Fibroblast of peridontal ligament (primary cell): ENCODE results near the gene NEDD4L.

Experiments
- DNase-seq: peaks from one replicate; pipeline ENCODE4 v3.0.0-alpha.2; 2010; ENCODE audit errors: extremely low read depth

NEDD4L gene

DNA sequence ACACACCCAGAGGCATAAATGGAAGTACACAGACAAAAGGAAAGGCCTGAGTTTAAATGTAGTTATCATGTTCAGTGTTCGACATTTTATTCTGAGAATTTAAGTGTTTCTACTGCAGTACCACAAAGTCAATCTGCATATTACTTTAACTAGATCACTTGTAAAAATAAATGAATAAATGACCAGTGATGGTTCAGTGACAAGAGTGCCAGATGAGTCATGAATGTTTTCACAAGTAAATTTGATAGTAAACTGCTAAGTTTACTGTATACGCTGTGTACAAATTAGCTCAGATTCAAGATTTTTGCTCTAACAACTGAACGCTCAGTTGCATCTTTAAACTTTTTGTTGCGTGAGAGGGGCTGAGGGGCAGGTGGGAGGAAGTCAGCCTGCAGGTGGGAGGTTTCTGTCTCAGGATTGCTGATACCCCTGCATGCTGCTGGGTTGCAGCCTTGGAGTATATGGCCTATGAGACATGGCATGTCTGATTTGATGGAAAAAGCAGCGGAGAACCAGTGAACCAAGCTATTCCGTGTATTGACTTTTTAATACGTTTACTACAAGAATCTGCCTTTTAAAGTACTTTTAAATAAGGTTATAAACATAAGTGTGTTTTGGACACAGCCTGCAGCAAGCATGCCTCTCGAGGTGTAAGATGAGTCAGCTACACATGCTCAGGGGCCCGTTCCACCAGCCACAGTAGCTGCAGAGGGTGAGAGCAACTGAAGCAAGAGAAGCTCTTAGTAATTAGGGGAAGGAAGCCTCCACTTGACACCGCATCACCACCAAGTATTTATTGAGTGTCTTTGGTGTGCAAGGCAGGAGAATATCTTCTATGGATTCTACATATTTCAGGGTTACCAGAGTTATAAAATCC, 245.1 kb downstream of the NEDD4L start:
- no peak for DNase-seq

DNA sequence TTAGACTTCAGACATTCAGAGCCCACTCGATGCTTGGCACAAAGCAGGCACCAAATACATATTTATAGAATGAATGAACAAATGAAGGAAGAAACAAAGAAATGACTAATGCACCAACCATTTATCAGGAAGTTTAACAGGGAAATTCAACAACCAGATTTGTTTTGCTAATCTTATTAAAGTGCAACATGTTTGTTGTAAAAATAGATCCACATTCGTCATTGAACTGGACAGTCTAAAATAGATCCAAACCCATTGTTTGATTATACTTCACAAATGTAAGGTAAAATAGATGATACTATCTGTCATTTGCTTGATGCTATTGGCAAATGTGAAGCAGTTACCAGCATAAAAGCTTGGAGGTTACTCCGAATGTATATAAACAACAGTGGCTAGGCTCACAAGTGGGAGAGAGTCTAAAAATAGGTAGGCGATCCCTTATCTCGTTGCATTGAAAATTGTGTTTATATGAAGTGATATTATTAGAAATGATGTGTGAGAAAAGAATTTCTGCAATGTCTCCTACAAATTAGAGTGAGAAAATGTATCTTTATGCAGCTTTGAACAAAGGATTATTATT, 246.2 kb downstream of the NEDD4L start:
- no peak for DNase-seq

DNA sequence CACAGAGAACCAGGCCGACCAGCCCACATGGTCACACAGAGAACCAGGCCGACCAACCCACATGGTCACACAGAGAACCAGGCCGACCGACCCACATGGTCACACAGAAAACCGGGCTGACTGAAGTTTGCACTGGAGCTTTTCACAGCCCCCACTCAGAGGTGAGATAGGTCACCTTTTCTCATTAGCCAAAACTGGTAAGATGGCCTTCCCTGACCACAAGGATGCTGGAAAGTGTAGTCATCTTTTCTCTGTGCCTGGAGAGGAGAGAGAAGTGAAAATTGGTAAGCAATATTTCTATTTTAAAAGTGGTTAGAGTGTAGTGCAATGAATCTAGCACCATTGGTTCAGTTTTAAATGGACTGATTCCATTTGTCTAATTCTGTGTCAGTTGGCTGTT, 247.1 kb downstream of the NEDD4L start:
- DNase-seq, result no peak

DNA sequence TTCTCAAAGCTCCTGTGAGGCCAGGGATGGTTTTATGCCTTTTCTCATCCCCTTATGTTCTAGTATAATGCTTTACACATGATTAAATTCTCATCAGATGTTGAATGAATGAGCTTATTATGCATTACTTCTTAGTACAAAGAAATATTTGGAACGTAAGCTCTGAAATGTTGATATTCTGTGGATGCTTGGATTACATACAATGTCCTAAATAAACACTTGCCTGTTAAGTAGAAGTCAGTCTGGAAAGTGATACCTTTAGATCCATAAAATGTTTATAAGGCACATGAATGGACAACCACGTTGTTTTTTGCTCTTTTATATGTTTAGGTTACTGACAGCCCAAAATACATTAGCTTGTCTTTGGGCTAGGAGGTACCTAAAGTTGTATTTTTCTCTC, 248.6 kb downstream of the NEDD4L start:
- no peak for DNase-seq

DNA sequence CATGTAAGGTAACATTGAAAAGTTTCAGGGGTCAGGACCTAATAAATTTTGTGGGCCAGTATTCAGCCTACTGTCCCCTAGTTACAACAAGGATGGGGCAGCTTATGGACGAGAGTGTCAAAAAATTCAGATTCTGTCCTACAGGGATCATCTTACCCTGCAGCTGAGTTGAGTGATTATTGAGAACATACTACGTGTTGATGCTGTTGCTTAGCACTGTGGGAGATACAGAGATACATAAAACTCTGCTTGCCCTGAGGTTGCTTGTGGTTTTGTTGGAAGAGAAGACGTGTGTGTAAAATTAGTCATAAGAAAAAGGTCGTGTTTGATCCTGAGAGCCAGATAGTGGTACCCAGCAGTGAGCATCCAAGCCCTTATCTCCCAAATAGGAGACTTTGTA, 253.2 kb downstream of the NEDD4L start:
- DNase-seq, result peak; percentile 28

DNA sequence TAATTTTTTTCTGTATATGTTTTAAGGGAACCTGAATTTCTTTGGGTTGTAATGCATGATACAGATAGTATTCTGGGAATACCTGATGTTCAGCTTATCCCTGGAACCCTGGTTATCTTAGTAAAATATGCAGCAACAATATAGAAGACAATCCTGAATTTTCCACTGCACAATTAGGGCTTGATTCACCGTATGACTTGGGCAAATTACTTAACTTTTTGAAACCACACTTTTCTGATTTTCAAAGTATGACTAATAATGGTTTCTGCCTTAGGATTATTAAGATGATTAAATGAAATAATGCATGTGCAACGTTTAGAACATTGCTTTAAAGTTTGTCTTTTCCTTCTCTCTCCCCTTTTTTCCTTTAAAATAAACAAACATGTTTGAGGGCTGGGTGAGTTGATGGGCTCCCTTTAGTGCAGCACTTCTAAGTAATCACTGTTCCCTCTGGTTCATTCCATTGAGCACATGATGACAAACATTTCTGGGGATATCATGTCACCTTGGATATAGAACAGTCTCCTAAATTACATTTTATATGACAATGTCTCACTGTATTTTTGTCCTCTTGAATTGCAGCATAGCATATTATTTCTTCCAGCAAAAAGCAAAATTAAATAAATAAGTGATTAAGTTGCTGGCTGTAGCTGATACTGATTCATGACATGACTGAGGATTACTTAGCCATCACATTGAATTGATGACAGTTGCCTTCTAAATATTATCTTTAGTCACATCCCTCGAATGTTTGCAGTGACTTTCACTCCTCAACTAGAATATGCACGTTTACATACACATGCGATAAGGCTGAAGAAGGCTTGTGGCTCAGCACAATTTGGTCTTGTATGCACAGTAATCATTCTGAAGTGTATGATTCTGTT, 254.5 kb downstream of the NEDD4L start:
- no peak for DNase-seq

DNA sequence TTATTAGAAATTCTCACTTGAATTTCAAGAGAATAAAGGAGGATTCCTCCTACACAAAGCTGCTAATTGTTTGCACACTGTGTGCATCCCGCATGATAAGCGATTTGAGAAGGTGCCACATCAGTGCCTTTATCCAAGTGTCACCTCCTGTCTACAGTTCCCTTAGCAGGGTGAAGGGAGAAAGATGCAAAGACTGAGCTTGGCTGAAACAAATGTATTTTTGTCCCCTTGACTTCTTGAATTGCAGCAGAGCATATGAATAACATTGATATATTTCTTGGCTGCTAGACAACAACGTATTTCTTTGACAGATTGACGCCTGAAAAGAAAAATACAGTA, 255.1 kb downstream of the NEDD4L start:
- no peak for DNase-seq

DNA sequence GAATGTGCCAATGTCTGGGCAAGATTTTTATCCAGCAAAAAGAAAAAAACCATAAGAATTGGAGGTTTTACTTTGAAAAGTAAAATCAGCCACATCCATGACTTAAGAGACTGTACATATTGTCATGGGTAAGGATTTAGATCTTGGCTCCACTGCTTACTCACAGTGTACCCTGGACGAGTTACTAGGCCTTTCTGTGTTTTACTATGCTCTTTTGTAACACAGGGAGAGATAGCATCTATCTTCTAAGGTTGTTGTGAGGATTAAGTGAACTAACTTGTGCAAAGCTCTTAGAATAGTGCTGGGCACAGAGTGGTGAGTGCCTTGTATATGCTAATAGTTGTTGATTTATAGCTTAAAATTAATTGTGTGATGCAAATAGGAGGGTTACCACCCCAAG, 255.9 kb downstream of the NEDD4L start:
- no peak for DNase-seq

DNA sequence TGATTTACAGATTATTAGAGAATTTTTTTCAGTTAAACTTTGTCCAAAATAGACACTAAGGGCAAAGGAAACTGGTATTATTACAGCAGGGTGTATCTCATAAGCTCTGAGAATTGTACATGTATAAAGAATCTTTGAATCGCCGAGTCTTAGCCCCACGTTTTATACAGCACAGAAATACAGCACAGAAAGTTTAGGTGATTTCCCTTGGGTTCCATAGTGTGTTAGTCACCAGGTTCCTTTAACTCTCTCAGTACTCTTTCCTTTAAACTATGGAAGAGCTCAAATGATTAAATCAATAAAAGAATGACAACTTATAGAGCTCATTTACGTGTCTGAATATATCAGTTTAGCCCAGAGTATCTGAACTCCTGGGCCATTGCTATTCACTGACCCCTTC, 256.8 kb downstream of the NEDD4L start:
- no peak for DNase-seq

DNA sequence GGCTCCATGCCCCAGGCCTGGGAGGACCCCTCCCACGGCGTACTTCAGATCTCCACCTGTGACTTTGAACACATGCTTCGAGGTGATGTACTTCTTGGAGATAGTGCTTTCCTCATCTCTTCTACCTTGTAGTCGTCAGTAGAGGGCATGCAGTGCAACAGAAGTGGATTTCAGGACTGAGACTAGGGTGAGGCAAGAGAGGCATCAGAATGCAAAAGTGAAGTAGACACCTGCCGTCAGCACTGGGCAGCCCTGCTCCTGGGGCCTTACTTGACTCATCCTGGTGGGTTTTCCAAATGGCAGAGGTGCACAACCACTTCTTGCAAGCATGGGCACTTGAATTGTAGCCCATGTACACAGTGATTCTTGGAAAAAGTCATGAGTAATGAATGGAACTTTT, 258.8 kb downstream of the NEDD4L start:
- DNase-seq, result no peak

DNA sequence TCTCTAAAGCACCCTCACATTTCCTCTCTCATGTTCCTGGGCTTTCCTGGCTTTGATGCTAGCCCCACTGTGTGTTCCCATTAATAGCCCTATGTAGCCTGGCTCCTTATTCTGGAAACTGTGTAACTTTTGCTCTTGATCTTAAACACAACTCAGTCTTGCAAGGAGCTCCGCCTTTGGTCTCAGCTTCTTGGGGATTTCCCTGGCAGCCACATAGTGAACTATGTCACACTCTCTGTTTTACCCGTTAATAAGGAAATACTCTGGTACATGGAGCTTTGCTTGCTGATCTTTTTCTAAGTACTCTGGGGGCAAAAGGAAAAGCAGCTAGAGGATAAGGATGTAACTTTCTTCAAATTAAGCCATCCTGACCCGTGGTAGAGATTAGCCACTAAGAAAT, 259.3 kb downstream of the NEDD4L start:
- DNase-seq, result no peak

DNA sequence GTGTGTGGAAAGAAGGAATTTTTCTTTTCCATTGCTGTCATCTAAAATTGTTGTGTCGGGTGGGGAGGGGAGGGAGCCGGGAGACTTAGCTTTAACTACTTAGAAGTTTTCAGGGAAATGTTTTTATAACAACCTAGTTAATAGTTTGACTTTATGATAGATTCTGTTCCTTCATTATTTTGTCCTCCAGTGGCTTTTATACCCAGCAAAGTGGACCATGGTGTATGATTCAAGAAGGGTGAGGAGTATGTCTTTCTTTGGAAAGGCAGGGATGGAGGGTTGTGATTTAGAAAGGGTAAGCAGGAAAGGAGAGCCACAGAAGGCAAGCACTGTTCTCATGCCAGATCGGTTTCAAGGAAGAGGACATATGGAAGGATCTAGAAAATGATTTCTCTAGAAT, 261.8 kb downstream of the NEDD4L start:
- no peak for DNase-seq

DNA sequence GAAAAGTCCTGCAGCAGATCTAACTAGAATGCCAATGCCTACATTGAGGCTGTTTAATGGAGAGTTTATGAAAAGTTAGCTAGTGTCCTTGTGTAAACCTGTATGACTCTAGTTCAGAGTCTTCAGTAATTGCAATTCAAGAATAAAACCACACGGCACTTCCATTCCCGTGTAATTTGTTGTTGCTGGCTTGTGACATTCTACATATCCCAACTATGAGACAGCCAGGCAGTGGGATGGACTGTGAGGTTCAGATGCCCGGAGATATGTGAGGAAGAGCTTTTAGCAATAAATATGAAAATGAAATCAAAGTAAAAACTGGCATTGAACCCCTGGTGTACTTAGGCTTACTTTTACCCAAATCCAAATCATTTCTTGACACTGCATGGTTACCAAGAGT, 263.4 kb downstream of the NEDD4L start:
- peak; percentile 57 for DNase-seq

DNA sequence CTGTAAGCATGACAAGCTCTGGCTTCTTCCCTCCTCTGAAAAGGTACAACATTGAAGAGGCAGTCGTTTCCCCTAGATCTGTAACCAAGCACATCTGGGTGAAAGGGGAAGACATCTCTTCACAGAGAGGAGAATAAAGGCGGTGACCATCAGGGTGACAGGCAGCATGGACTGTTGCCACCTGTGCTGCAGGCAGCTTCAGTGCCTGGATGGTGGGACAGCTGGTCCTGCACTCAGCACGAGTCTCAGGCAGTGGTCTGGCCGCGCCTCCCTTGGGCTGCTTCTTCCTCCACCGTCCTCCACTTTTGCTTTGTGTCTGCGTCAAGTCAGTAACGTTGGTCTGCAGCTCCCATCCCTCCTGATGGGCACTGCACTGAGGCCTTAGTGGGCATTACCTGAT, 264.4 kb downstream of the NEDD4L start:
- DNase-seq, result no peak

DNA sequence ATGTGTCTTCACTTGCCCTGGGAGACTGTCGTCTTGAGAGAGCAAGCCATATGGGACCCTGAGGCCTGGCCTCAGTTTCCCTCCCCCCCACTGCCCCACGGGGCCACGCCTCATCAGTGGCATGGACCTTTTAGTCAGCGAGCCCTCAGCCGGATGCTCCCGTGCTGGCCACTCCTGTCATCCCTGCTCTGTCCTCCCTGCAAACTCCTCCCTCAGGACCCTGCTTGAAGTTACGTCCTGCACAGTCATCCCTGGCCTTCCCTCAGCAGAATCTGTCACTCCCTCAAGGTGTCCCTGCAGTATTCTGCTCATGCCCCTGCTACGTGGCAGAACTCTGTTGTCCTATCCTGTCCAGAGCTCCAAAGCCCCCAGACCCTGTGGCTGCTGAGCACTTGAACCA, 265.1 kb downstream of the NEDD4L start:
- DNase-seq, result no peak

DNA sequence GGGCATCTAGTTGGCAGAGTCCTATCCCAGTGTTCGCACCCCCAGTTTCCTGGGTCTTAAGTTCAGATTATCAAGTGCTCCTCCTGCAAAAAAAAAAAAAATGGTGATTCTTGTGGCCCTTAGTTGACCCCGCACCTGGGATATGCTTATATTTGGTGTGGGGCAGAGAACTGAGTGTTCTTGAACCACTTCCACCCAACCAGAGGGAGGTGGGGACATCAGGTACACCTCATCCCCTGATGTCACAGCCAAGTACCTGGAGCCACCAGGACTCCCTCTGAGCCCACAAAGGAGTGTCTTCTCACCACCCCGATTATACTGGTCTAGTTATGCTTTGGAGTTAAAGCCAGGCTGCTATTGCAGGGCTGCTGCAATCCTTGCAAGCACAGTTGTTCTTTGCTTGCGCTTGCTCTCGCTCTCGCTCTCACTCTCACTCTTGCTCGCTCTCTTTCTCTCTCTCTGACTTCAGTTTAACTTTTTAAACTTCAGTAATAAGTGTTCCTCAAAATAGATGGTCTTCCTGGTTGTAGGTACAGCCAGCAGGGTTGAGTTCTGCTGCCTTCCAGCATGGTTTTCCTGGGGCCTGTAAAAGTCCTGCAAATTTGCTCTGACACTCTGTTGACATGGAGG, 265.7 kb downstream of the NEDD4L start:
- no peak for DNase-seq

DNA sequence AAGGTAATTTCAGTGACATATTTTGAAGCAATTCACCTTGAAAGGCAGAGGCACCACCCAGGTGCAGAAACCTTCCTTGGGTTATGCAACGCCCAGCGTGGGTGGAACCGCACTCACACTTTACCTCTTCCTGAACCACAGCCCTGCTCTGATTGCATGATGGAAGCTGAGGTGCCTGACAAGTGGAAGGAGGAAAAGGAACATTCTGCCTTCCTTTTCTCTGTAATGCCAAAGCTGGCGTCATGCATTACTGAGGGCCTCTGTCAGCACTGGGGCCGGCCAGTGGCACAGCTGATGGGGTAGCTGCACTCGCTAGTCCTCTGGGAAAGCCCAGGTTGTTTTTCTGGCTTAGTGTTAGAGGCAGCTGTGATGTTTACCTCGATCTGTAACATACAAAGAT, 266.5 kb downstream of the NEDD4L start:
- DNase-seq, result no peak

DNA sequence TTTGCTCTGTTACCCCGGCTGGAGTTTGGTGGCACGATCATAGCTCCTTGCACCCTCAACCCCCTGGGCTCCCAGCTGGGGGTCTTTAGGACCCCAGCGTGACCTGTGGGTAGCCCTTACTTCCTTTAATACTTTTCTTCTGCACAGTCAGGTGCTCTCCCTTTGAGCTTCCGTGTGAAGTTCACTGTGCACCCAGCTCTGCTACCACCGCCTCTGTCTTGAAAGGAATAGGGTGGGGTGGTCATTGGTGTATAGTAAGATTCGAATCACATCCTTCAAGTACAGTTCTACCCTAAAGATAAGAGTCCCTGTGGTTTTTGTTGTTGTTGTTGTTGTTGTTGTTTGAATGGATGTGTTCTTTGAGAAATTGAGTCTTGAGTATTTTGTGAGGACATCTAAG, 267.4 kb downstream of the NEDD4L start:
- DNase-seq, result no peak

DNA sequence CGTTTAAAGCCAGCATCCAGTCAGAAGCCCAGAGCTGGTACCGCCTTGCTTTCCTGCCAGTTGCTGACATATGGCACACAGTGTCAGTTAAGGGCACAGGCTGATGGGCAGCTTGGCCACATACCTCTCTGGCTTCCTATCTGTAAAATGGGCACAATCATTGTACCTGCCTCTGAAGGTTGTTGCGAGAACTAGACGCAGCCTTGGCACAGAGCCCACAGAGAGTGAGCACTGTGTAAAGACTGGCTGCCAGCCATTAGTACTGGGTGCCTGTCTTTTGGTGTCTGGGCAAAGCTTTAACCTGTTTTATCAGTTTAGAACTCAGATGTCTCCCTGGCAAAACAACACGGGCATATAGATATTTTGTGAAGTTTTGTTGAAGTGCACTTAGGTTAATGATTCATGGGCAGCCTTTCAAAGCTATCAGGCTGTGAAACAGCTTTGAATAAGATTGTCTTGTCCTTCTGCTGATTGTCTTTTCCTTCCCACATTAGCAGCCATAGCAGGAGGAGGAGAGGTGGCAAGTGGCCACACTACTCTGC, 269.5 kb downstream of the NEDD4L start:
- DNase-seq, result no peak

DNA sequence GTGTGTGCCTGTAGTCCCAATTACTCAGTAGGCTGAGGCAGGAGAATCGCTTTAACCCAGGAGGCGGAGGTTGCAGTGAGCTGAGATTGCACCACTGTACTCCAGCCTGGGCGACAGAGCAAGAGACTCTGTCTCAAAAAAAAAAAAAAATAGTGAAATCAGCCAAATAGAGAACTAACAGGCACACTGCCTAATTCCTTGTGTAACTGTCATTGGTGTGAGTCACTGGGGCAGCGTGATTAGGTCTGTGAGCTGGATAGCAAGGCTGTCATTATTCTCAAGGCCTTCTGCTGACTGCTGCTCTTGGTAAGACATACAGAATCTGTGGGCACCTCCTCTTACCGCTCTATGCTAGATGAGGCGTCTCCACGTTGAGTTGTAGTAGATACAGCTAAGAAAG, 270.3 kb downstream of the NEDD4L start:
- DNase-seq, result peak; percentile 96

DNA sequence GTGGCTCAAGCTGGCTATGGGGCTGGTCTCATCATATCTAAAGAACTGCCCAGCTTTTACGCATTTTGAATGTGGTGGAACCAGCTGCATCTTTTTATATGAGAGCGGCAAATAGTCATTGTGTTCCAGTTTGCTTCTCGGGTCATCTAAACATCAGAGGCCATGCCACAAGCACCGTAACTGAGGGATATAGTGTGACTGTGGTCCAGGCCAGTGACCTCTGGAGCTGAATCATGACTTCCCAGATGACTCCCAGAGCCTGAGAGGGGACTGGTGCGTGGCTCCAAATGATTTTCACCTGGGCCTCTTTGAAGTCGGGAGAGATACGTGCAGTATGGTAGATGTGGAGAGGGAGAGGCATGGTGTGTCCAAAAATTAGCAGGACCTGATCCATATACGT, 271.0 kb downstream of the NEDD4L start:
- DNase-seq, result no peak

DNA sequence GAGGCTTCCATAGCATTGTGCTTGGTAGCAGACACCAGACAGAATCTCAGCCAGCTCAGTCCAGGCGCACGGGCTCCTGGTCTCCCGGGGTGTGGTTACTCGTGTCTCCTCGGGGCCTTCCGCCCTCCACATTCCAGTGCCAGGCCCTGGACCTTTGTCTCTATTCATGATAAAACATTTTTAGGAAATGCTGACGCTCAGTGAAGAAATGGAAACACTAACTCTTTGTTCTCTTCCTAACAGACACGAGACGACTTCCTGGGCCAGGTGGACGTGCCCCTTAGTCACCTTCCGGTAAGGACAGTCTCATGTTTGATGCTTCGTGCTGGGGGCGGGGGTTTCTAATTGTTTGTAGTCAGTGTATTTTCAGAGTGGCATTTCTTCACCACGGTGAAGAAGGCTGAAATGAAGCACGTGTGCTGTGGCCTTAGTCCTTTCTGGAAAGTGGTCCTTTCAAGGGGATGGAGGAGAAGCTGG, 271.8 kb downstream of the NEDD4L start:
- DNase-seq, result no peak
